Stimulated activated naive CD8-positive, alpha-beta T cell treated with anti-CD3 and anti-CD28 coated beads, Interleukin-15, amount 100 ng/mL, for 72 hours (primary cell): ENCODE results near the gene SRD5A2.
A peak's percentile ranks its signal among the peaks of the same experiment; 100 is the strongest.

Experiments used
- ATAC-seq: fragments of 150-1000 bp; cut with Tn5 transposase; 2 replicates; pipeline ENCODE4 v1.10.0; 2021; ENCODE audit warnings: mild to moderate bottlenecking, moderate library complexity
- DNase-seq, 2 donors: peaks; one replicate each; pipeline ENCODE4 v3.0.0; 2021 to 2022
- H3K27ac Mint-ChIP-seq, 2 donors: one replicate each; pipeline ENCODE4 v1.8.0; 2022; ENCODE audit warnings: mild to moderate bottlenecking in 2 of 2, mixed read lengths in 2 of 2, moderate library complexity in 2 of 2
- H3K27me3 Mint-ChIP-seq: one replicate; pipeline ENCODE4 v1.8.0; 2022; ENCODE audit warnings: mixed read lengths
- H3K4me1 Mint-ChIP-seq: one replicate; pipeline ENCODE4 v1.8.0; 2022; ENCODE audit warnings: mild to moderate bottlenecking, mixed read lengths
- H3K4me3 Mint-ChIP-seq, 2 donors: one replicate each; pipeline ENCODE4 v1.8.0; 2022; ENCODE audit warnings: mild to moderate bottlenecking in 2 of 2, mixed read lengths in 2 of 2, moderate library complexity in 1 of 2
- H3K9me3 Mint-ChIP-seq, 2 donors: one replicate each; pipeline ENCODE4 v1.8.0; 2022; ENCODE audit warnings: mixed read lengths in 2 of 2

The SRD5A2 gene

GRCh38 chr2:31580321-31581117 lies at the start of gene SRD5A2:
Gene SRD5A2 (minus strand): TSS chr2:31580938. CDS start chr2:31580900, 38 bp downstream.
- Mint-ChIP-seq H3K9me3 (peaks cover 0 to 6% of the 10 kb centered on the region in 2 donors), H3K4me1 (peaks cover 4% of the 10 kb centered on the region), H3K27me3 (peaks cover 60% of the 10 kb centered on the region), H3K27ac (no peak within 1 kb of the TSS), H3K4me3 (no peak within 1 kb of the TSS)
- DNase-seq = no peak
- no peak for ATAC-seq

- H3K9me3 Mint-ChIP-seq = peaks cover 10 to 42% of the 10 kb centered on the region in 2 donors
- no peaks in the 10 kb centered on the region for H3K4me1 Mint-ChIP-seq
- no peak overlapping the region for H3K4me3 Mint-ChIP-seq
- no peak overlapping the region for H3K27ac Mint-ChIP-seq
- ATAC-seq = no peak
- DNase-seq = no peak
- H3K27me3 Mint-ChIP-seq = no peaks in the 10 kb centered on the region
Measured at GRCh38 chr2:31606509-31606908, 25.8 kb upstream of the SRD5A2 start.

DNA sequence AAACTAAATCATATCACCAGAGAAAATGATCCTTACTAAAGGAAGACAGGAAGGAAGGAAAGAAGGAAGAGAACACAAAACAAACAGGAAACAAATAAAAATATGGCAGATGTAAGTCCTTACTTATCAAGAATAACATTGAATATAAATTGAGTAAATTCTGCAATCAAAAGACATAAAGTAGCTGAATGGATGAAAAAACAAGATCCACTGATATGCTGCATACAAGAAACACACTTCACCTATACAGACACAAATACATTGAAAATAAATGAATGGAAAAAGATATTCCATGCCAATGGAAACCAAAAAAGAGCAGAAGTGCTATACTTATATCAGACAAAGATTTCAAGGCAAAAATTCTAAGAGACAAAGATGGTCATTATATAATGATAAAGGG lies 18.0 kb upstream of the SRD5A2 start:
- ATAC-seq (no peak), DNase-seq (no peak)
- H3K9me3 Mint-ChIP-seq = peaks cover 35 to 75% of the 10 kb centered on the region in 2 donors
- no peak overlapping the region for H3K4me3 Mint-ChIP-seq
- no peak overlapping the region for H3K27ac Mint-ChIP-seq
- H3K27me3 Mint-ChIP-seq = no peaks in the 10 kb centered on the region
- H3K4me1 Mint-ChIP-seq = no peaks in the 10 kb centered on the region

DNA sequence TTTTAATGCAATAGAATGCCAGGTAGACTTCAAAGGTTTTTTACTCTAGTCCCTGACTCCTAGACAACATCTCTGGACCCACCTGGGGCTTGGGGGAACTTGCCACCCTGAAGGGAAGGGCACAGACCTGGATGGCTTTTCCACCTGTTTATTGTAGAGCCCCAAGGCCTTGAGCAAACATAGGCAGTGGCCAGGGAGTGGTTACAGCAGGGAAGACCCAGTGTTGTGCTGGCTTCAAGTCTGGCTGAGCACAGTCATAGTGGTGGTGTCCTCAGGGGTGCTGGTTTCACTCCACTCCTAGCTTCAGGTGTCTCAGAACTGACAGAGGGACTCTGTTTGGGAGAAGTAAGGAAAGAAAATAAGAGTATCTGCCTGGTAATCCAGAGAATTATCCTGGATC lies 5.5 kb upstream of the SRD5A2 start:
- DNase-seq = no peak
- H3K27me3 Mint-ChIP-seq = peaks cover 41% of the 10 kb centered on the region
- H3K27ac Mint-ChIP-seq = no peak overlapping the region
- peaks cover 1% of the 10 kb centered on the region for H3K4me1 Mint-ChIP-seq
- ATAC-seq = no peak
- peaks cover 19 to 31% of the 10 kb centered on the region in 2 donors for H3K9me3 Mint-ChIP-seq
- no peak overlapping the region for H3K4me3 Mint-ChIP-seq

DNA sequence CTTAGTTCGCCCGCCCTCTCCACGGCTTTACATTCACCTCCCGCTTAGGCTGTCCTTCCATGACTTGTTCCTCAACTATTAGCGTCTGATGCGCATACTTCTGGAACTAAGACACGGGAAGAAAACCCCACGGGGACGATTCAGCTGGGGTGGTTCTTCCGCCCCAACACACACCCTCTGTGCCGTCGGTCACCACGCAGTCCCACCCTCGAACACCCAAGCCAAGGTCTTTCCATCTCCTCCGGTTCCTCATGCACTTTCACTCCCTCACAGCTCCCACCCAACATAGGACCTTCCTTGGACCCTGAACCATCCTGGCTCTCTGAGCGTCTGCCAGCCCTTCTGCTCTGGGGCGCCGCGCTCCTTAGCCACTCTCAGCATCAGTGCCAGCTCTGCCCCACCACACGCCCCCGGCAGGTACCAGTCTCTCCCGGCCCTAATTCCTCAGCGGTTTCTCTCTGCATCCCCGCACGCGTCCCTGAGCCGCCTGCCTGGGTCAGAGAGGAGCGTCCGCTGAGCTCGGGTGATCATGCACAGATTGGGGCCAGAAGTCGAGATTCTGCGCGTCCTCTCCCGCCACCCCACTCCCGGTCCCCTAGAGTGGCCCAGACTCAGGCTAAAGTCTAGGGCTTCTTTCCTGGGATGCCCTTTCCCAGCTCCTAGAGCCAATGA lies 522 bp upstream of the SRD5A2 start:
- peaks cover 63% of the 10 kb centered on the region for H3K27me3 Mint-ChIP-seq

GRCh38 chr2:31579996-31580320 lies 780 bp downstream of the SRD5A2 start:
- DNase-seq (no peak), ATAC-seq (no peak)
- peaks cover 60% of the 10 kb centered on the region for H3K27me3 Mint-ChIP-seq
- no peak overlapping the region for H3K27ac Mint-ChIP-seq
- H3K4me3 Mint-ChIP-seq = no peak overlapping the region
- H3K4me1 Mint-ChIP-seq = peaks cover 4% of the 10 kb centered on the region
- H3K9me3 Mint-ChIP-seq = peaks cover 0 to 6% of the 10 kb centered on the region in 2 donors

More for the DNA sequence above, 522 bp upstream of the SRD5A2 start:
- H3K27ac Mint-ChIP-seq = no peak overlapping the region
- H3K4me3 Mint-ChIP-seq = no peak overlapping the region
- ATAC-seq = peak; percentile 23
- DNase-seq = no peak
- peaks cover 3 to 6% of the 10 kb centered on the region in 2 donors for H3K9me3 Mint-ChIP-seq
- peaks cover 4% of the 10 kb centered on the region for H3K4me1 Mint-ChIP-seq

DNA sequence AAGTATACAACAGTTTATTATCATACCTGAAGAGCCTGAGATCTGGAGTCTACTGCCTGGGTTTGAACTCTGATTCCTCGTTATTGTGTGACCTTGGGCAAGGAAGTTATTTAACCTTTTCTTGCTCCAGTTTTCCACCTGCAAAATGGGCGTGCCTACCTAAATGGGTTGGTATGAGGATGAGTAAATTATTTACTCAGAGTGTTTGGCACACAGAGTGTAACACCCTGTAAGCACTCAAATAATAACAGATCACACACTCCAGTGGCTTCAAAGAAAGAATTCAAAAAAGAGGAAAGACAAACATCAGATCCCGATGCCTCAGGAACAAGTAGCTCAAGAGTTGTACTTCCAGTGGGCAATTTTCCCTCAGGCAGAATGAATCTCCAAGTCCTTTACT lies 2.4 kb downstream of the SRD5A2 start:
- ATAC-seq = no peak
- H3K9me3 Mint-ChIP-seq = peaks cover 0 to 6% of the 10 kb centered on the region in 2 donors
- no peak overlapping the region for H3K27ac Mint-ChIP-seq
- DNase-seq = no peak
- no peak overlapping the region for H3K4me3 Mint-ChIP-seq
- H3K27me3 Mint-ChIP-seq = peaks cover 48% of the 10 kb centered on the region
- H3K4me1 Mint-ChIP-seq = peaks cover 4% of the 10 kb centered on the region

- ATAC-seq (no peak), DNase-seq (no peak)
- Mint-ChIP-seq H3K4me3 (no peak overlapping the region), H3K4me1 (peaks cover 4% of the 10 kb centered on the region), H3K9me3 (peaks cover 0 to 5% of the 10 kb centered on the region in 2 donors), H3K27ac (no peak overlapping the region), H3K27me3 (peaks cover 36% of the 10 kb centered on the region)
Measured at GRCh38 chr2:31577143-31577542, 3.6 kb downstream of the SRD5A2 start.

- peaks cover 8% of the 10 kb centered on the region for H3K27me3 Mint-ChIP-seq
- no peak overlapping the region for H3K4me3 Mint-ChIP-seq
- H3K9me3 Mint-ChIP-seq = no peaks in the 10 kb centered on the region
- H3K27ac Mint-ChIP-seq = no peak overlapping the region
- no peaks in the 10 kb centered on the region for H3K4me1 Mint-ChIP-seq
- ATAC-seq (no peak), DNase-seq (no peak)
Measured at GRCh38 chr2:31568585-31569201, 12.0 kb downstream of the SRD5A2 start.

DNA sequence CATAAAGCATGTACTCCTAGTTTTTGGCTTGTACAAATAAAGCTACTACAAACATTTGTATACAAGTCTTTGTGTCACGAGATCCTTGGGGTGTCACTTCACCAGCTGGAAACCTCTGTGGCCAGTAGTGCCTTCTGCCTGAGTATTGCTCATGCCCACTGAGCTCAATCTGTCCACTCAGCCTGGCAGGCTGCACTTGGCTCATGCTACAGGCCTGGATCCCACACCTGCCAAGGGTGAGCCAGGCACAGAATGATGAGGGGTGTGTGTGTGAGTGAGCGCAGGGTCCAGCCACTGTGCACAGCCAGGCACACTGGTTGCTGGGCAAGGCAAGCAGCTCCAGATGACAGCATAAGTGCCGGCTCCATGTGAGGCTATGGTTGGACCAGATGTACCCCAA lies 13.1 kb downstream of the SRD5A2 start:
- no peaks in the 10 kb centered on the region for H3K4me1 Mint-ChIP-seq
- ATAC-seq (no peak), DNase-seq (no peak)
- H3K27me3 Mint-ChIP-seq = peaks cover 14% of the 10 kb centered on the region
- H3K4me3 Mint-ChIP-seq = no peak overlapping the region
- H3K9me3 Mint-ChIP-seq = no peaks in the 10 kb centered on the region
- no peak overlapping the region for H3K27ac Mint-ChIP-seq

DNA sequence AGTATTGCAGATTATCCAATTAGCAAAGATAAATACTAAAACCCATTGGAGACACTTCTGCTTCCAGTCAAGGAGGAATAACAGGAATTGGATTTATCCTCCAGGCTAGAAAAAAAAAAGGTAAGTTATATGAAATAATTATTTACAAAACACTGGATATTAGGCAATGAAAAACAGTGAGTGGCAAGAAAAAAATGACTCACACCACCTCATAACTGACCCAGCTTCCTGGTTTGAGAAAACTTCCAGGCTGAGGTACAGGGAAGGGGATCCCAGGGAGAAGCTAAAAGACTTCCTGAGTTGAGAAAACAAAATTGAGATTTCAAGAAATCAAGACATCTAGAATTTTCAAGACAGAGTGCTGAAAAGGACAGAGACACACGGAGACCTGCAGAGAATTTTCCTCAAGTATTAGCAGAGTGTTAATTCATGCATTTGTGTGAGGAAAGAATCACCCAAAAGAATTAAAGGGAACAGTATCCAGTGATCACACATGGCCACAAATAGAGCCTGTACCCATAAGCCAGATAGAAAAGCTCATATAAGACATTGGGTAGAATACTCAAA lies 17.4 kb downstream of the SRD5A2 start:
- DNase-seq = no peak
- H3K9me3 Mint-ChIP-seq = no peaks in the 10 kb centered on the region
- ATAC-seq = no peak
- no peak overlapping the region for H3K27ac Mint-ChIP-seq
- H3K27me3 Mint-ChIP-seq = peaks cover 16% of the 10 kb centered on the region
- H3K4me3 Mint-ChIP-seq = no peak overlapping the region
- no peaks in the 10 kb centered on the region for H3K4me1 Mint-ChIP-seq

GRCh38 chr2:31561823-31562222 lies 18.9 kb downstream of the SRD5A2 start:
- ATAC-seq (no peak), DNase-seq (no peak)
- Mint-ChIP-seq H3K4me3 (no peak overlapping the region), H3K27ac (no peak overlapping the region), H3K9me3 (no peaks in the 10 kb centered on the region), H3K4me1 (no peaks in the 10 kb centered on the region), H3K27me3 (peaks cover 16% of the 10 kb centered on the region)

DNA sequence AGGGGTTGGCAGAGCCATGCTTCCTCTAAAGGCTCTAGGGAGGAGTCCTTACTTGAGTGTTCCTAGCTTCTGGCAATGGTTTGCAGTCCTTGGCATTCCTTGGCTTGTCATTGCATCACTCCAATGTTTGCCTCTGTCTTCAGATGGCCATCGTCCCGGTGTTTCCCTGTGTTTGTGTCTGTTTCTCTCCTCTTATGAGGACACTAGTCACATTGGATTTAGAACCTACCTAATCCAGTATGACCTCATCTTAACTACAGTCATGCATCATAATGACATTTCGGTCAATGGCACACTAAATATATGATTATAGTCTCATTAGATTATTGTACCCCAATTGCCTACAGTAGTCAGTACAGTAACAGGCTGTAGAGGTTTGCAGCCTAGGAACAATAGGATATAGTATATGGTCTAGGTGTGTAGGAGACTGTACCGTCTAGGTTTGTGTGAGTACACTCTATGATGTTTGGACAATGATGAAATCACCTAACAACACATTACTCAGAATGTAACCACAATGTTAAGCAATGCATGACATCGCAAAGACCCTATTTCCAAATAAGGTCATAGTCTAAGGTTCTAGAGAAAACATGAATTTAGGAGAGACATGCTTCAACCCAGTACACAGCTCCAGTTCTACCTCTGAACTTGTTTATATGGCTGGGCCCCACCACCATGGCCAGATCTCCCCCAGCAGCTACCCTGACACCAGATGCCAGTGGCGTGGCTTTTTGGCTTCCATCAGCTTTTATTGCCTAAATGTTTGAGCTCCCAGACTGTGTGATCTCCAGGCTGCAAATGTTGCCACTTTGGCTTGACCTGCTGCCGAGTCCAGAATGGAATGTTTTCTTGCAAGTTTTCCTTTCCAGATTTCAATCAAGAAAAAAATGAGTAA lies 22.1 kb downstream of the SRD5A2 start:
- Mint-ChIP-seq H3K27me3 (peaks cover 8% of the 10 kb centered on the region), H3K4me1 (no peaks in the 10 kb centered on the region), H3K27ac (no peak overlapping the region), H3K4me3 (no peak overlapping the region), H3K9me3 (peaks cover 6 to 14% of the 10 kb centered on the region in 2 donors)
- DNase-seq (no peak), ATAC-seq (peak; percentile 37)

- no peak for ATAC-seq
- DNase-seq = no peak
- H3K27ac Mint-ChIP-seq = no peak overlapping the region
Measured at GRCh38 chr2:31556940-31557339, 23.8 kb downstream of the SRD5A2 start.

More at GRCh38 chr2:31556940-31557339, 23.8 kb downstream of the SRD5A2 start:
- H3K27me3 Mint-ChIP-seq = no peaks in the 10 kb centered on the region
- peaks cover 11 to 29% of the 10 kb centered on the region in 2 donors for H3K9me3 Mint-ChIP-seq
- H3K4me1 Mint-ChIP-seq = no peaks in the 10 kb centered on the region
- no peak overlapping the region for H3K4me3 Mint-ChIP-seq
